Measurements from ENCODE around the gene APPL2. TPM values are rescaled to one million over a fixed set of nuclear protein-coding genes. Genes with fewer than 3 reads are reported as not detected.

APPL2 gene
- total RNA-seq, 1 donor from 2014 or later: 47.5 TPM

GRCh38 chr12:105264771-105265170 is 28.8 kb upstream of the APPL2 start:
- H3K4me1 Mint-ChIP-seq (ENCODE audit: low read depth): peaks cover 2% of the 10 kb centered on the region
- H3K9me3 Mint-ChIP-seq (ENCODE audit: low read depth): no peaks in the 10 kb centered on the region
- no peak overlapping the region for H3K27ac Mint-ChIP-seq (ENCODE audit: unreplicated experiment)
- DNase-seq (ENCODE audit: low spot score): no peak
- H3K27me3 Mint-ChIP-seq (ENCODE audit: low read depth): no peaks in the 10 kb centered on the region
- H3K4me3 Mint-ChIP-seq (ENCODE audit: unreplicated experiment): no peak overlapping the region
- no peak for TF ChIP-seq CTCF (IDR thresholded peaks at IDR 0.05)
- no peaks in the 10 kb centered on the region for H3K36me3 Mint-ChIP-seq (ENCODE audit: low read depth)

- no peak overlapping the region for H3K27ac Mint-ChIP-seq (ENCODE audit: unreplicated experiment)
Observed at GRCh38 chr12:105262461-105263184, 26.6 kb upstream of the APPL2 start.

GRCh38 chr12:105261010-105261409 is 25.0 kb upstream of the APPL2 start:
- no peak for DNase-seq (ENCODE audit: low spot score)
- Mint-ChIP-seq H3K36me3 (ENCODE audit: low read depth) (no peaks in the 10 kb centered on the region), H3K4me3 (ENCODE audit: unreplicated experiment) (no peak overlapping the region), H3K27ac (ENCODE audit: unreplicated experiment) (no peak overlapping the region), H3K9me3 (ENCODE audit: low read depth) (peaks cover 4% of the 10 kb centered on the region), H3K4me1 (ENCODE audit: low read depth) (peaks cover 34% of the 10 kb centered on the region), H3K27me3 (ENCODE audit: low read depth) (no peaks in the 10 kb centered on the region)
- TF ChIP-seq CTCF (IDR thresholded peaks at IDR 0.05): no peak

More at GRCh38 chr12:105262461-105263184, 26.6 kb upstream of the APPL2 start:
- H3K4me3 Mint-ChIP-seq (ENCODE audit: unreplicated experiment): no peak overlapping the region
- peaks cover 18% of the 10 kb centered on the region for H3K4me1 Mint-ChIP-seq (ENCODE audit: low read depth)
- no peak for DNase-seq (ENCODE audit: low spot score)
- no peak for TF ChIP-seq CTCF (IDR thresholded peaks at IDR 0.05)
- H3K36me3 Mint-ChIP-seq (ENCODE audit: low read depth): no peaks in the 10 kb centered on the region
- H3K27me3 Mint-ChIP-seq (ENCODE audit: low read depth): no peaks in the 10 kb centered on the region
- H3K9me3 Mint-ChIP-seq (ENCODE audit: low read depth): no peaks in the 10 kb centered on the region

GRCh38 chr12:105259226-105259625 is 23.3 kb upstream of the APPL2 start:
- TF ChIP-seq CTCF (IDR thresholded peaks at IDR 0.05): no peak
- Mint-ChIP-seq H3K4me3 (ENCODE audit: unreplicated experiment) (no peak overlapping the region), H3K36me3 (ENCODE audit: low read depth) (no peaks in the 10 kb centered on the region), H3K27me3 (ENCODE audit: low read depth) (no peaks in the 10 kb centered on the region), H3K9me3 (ENCODE audit: low read depth) (peaks cover 4% of the 10 kb centered on the region), H3K4me1 (ENCODE audit: low read depth) (peaks cover 51% of the 10 kb centered on the region), H3K27ac (ENCODE audit: unreplicated experiment) (no peak overlapping the region)
- no peak for DNase-seq (ENCODE audit: low spot score)

- H3K4me1 Mint-ChIP-seq (ENCODE audit: low read depth): peaks cover 67% of the 10 kb centered on the region
- peak overlapping the region; percentile 92 for H3K27ac Mint-ChIP-seq (ENCODE audit: unreplicated experiment)
- H3K36me3 Mint-ChIP-seq (ENCODE audit: low read depth): no peaks in the 10 kb centered on the region
- no peak for TF ChIP-seq CTCF (IDR thresholded peaks at IDR 0.05)
- no peaks in the 10 kb centered on the region for H3K27me3 Mint-ChIP-seq (ENCODE audit: low read depth)
- no peak for DNase-seq (ENCODE audit: low spot score)
- H3K9me3 Mint-ChIP-seq (ENCODE audit: low read depth): peaks cover 4% of the 10 kb centered on the region
- H3K4me3 Mint-ChIP-seq (ENCODE audit: unreplicated experiment): no peak overlapping the region
Observed at GRCh38 chr12:105257321-105257728, 21.4 kb upstream of the APPL2 start.

Data from chondrocyte (in vitro differentiated cells).